Psoas muscle (tissue), 8 donors: ENCODE data around the gene LYL1. TPM values are rescaled to one million over a fixed set of nuclear protein-coding genes. Genes with fewer than 3 reads are reported as not detected.

ENCODE experiments used
- ATAC-seq, 4 donors: fragments of 200-7000 bp; cut with Tn5 transposase; one replicate each; pipeline ENCODE4 v1.9.1; 2020; ENCODE audit warnings: moderate library complexity in 3 of 4, mild to moderate bottlenecking in 2 of 4
- DNase-seq, 2 donors: peaks; one replicate each; pipeline ENCODE4 v3.0.0-alpha.2; 2020
- H3K27ac ChIP-seq: fragments of 200-600 bp; one replicate; pipeline ENCODE4 v1.8.0; 2022
- H3K27me3 ChIP-seq, 3 donors: fragments of 200-600 bp in 1 of 3; one replicate each; pipeline versions ENCODE4 v1.6.1 to v1.8.0; 2013 to 2022; ENCODE audit warnings: low read length in 2 of 3, mild to moderate bottlenecking in 2 of 3, moderate library complexity in 1 of 3; ENCODE audit not compliant: insufficient read depth in 3 of 3
- H3K36me3 ChIP-seq, 2 donors: fragments of 200-600 bp in 1 of 2; one replicate each; pipeline versions ENCODE4 v1.6.1 to v1.8.0; 2013 to 2022; ENCODE audit warnings: low read depth in 1 of 2, mild to moderate bottlenecking in 1 of 2, moderate library complexity in 1 of 2; ENCODE audit not compliant: insufficient read depth in 1 of 2
- H3K4me1 ChIP-seq: fragments of 200-600 bp; one replicate; pipeline ENCODE4 v1.8.0; 2022
- H3K4me3 ChIP-seq: fragments of 200-600 bp; one replicate; pipeline ENCODE4 v1.8.0; 2022; ENCODE audit warnings: mild to moderate bottlenecking
- H3K9me3 ChIP-seq: fragments of 200-600 bp; one replicate; pipeline ENCODE4 v1.8.0; 2022
- WGBS, 3 donors: extraction: QIAGEN DNeasy Blood & Tissue Kit; methylation state at CpG; one replicate each; pipeline versions ENCODE4 v1.1.6 to v1.1.7; 2013; 5-methylcytosine and 5-hydroxymethylcytosine counted together
- intact Hi-C, 2 donors: fragments of 100-400 bp; cut with DNase I; formaldehyde crosslinking; loops; one replicate each; pipeline versions ENCODE4 v1.11.0 to v1.14.2; 2022
- polyA plus RNA-seq, 3 donors: library from polyadenylated mRNA; stranded (reverse); fragments of 200-250 nt; gene quantifications; one replicate each; pipeline ENCODE4 v1.2.3, GENCODE V29; 2013
- total RNA-seq, 4 donors: library from RNA; stranded (reverse); fragmentation: NEBNext Ultra II Directional in 2 of 4; extraction: Animal tissue kit (Norgen Biotek cat#: 25700) in 2 of 4; gene quantifications; one replicate each; pipeline versions ENCODE4 v1.2.1 to v1.2.4, GENCODE V29; 2021 to 2023
- TF ChIP-seq, protein P1 (sequence below): fragments of 200-600 bp; IDR thresholded peaks from one replicate; pipeline ENCODE4 v1.8.0; 2022; ENCODE audit warnings: antibody characterized with exemption
- donor health status: healthy with polysubstance abuse.
- donor health status: DM: no; HTN: no; CAD: no; lungs with moderate emphysema.
- donor health status: Bipolar disorder and iron deficiency.
- donor health status: healthy.
- donor health status: DM: yes; HTN: yes; CAD: no.
- donor health status: DM: no; HTN: no; CAD: no.
- donor health status: DM: no; HTN: no; CAD: no.
- donor health status: DM: yes; HTN: yes; CAD: no.

The LYL1 gene
- total and polyA plus RNA-seq, 7 donors, result 1.1 to 4.6 (median 2.7) TPM

DNA sequence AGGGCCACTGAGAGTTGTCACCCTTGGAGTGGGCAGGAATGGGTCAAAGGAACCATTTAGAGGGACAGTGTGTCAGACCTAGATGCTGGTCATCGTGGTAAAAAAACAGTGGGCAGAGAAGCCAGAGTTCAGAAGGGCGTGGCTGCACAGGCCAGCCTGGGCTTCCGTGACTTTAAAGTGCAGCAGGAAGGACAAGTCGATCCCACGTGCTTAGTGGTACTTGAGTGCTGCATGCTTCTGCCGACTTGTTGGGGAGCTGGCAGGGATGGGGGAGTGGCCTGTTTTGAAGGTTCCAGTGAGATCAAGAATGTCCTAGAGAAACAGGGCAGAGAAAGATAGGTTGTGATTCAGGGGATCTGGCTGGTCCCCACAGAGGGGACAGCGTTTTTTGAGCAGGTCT lies 17.0 kb downstream of the LYL1 start:
- Histone ChIP-seq H3K27ac (no peak overlapping the region), H3K4me1 (peaks cover 18% of the 10 kb centered on the region), H3K27me3 (no peaks in the 10 kb centered on the region), H3K4me3 (no peak overlapping the region), H3K36me3 (peaks cover 0 to 85% of the 10 kb centered on the region in 2 donors), H3K9me3 (no peaks in the 10 kb centered on the region)
- WGBS, 3 donors, result 31 to 53% (median 36%) methylated on average over 7 of the region's 7 CpGs
- DNase-seq (no peak), ATAC-seq (no peak)
- intact Hi-C loops, result no loop called here
- TF ChIP-seq, protein P1, sequence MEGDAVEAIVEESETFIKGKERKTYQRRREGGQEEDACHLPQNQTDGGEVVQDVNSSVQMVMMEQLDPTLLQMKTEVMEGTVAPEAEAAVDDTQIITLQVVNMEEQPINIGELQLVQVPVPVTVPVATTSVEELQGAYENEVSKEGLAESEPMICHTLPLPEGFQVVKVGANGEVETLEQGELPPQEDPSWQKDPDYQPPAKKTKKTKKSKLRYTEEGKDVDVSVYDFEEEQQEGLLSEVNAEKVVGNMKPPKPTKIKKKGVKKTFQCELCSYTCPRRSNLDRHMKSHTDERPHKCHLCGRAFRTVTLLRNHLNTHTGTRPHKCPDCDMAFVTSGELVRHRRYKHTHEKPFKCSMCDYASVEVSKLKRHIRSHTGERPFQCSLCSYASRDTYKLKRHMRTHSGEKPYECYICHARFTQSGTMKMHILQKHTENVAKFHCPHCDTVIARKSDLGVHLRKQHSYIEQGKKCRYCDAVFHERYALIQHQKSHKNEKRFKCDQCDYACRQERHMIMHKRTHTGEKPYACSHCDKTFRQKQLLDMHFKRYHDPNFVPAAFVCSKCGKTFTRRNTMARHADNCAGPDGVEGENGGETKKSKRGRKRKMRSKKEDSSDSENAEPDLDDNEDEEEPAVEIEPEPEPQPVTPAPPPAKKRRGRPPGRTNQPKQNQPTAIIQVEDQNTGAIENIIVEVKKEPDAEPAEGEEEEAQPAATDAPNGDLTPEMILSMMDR, result no peak

DNA sequence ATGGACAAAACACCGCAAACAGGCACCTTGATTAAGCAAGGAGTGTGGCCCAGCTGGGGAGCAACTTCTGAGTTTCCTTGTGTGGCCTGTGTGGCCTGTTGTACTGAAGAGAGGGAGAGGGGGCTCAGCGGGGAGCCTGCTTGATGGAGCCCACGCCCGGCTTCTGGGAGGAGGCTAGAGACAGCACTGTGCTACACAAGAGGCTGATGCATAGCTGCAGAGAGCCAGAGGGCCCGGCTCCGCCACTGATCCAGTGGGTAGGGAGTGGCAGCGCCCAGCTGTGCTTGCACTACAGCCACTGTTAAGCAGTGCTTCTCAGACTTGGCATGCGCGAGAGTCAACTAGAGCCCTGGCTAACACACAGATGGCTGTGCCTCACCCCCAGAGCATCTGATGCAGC lies 19.0 kb downstream of the LYL1 start:
- TF ChIP-seq, protein P1, result no peak
- intact Hi-C loops, result no loop called here
- Histone ChIP-seq H3K4me3 (no peak overlapping the region), H3K27ac (peak overlapping the region; percentile 58), H3K36me3 (peaks cover 0 to 77% of the 10 kb centered on the region in 2 donors), H3K4me1 (peaks cover 27% of the 10 kb centered on the region), H3K9me3 (no peaks in the 10 kb centered on the region), H3K27me3 (no peaks in the 10 kb centered on the region)
- 71 to 78% (median 77%) methylated on average over 9 of the region's 9 CpGs for WGBS, 3 donors
- no peak for ATAC-seq
- DNase-seq, result no peak

DNA sequence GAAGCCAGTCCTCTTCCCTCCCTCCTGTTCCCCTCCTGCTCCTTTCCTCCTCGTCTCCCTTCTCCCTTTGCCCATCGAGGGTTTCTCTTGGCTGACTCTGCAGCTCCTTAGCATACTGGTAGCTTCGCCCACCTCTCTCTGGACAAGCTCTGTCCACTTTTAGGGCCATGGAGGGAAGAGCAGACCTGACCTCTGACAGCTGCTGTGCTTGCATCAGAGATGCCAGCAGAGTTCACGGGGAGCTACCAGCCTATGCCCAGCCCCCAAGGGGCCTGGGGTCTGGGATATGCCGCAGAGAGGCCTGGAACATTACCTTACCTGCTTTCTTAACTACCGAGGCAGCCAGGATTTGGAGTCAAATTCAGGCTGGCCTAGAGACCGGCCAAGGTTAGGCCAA lies 19.7 kb downstream of the LYL1 start:
- Histone ChIP-seq H3K27me3 (no peaks in the 10 kb centered on the region), H3K4me3 (no peak overlapping the region), H3K9me3 (no peaks in the 10 kb centered on the region), H3K27ac (peak overlapping the region; percentile 58), H3K36me3 (peaks cover 0 to 74% of the 10 kb centered on the region in 2 donors), H3K4me1 (peaks cover 33% of the 10 kb centered on the region)
- TF ChIP-seq, protein P1, result no peak
- no peak for ATAC-seq
- no peak for DNase-seq
- 51 to 56% (median 53%) methylated on average over 7 of the region's 7 CpGs for WGBS, 3 donors
- intact Hi-C loops, result no loop called here

DNA sequence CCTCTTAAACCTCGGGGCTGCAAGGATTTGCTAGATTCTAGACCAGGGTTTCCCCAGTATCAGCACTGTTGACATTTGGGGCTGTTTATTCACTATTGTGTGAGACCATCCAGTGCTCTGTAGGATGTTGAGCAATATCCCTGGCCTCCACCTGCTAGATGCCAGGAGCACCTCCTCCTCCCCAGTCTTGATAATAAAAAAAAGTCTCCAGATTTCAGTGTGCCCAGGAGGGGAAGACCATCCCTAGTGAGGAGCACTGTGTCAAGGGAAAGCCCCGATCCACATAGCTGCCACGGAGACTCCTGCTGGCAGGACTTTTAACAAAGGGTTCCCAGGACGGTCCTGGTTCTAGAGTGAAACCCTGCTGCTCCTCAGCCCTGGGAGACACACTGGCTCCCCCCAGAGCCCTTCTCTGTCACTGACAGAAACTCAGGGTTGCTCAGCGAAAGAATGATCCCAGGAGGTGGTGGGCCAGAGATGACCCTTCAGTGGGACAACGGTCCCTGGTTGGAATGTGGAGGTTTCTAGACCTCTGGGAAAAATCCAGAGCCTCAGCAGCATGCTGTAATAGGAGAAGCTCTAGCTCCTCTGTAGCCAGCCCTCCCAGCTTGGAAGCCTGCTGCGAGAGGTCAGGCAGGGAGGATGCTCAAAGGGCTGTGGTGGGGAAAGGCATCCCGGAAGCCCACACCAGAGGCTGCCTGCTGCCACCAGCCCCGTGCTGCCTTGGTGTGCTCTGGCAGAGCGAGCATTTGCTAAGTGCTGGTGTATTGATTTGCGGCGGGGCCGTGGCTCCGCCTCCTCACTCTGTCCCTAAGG lies 20.3 kb downstream of the LYL1 start:
- intact Hi-C loops, result no loop called here
- peaks cover 39% of the 10 kb centered on the region for H3K4me1 ChIP-seq
- 37 to 50% (median 41%) methylated on average over 14 of the region's 14 CpGs for WGBS, 3 donors
- peaks cover 0 to 68% of the 10 kb centered on the region in 2 donors for H3K36me3 ChIP-seq
- no peak overlapping the region for H3K4me3 ChIP-seq
- H3K27ac ChIP-seq, result peak overlapping the region; percentile 58
- DNase-seq, result no peak
- peak; percentile 55 to 69 (median 64) for ATAC-seq
- TF ChIP-seq, protein P1, result peak; percentile 21
- H3K9me3 ChIP-seq, result no peaks in the 10 kb centered on the region
- H3K27me3 ChIP-seq, result no peaks in the 10 kb centered on the region
